ENCODE measurements around the gene MTHFD1L. TPM values are rescaled to one million over a fixed set of nuclear protein-coding genes. Genes with fewer than 3 reads are reported as not detected.

MTHFD1L gene
- total and polyA plus RNA-seq, 2 of the 8 experiments (the other 6 are each of a cell fraction or from before 2014, with no cell fraction given): 29.2 to 105 TPM

DNA sequence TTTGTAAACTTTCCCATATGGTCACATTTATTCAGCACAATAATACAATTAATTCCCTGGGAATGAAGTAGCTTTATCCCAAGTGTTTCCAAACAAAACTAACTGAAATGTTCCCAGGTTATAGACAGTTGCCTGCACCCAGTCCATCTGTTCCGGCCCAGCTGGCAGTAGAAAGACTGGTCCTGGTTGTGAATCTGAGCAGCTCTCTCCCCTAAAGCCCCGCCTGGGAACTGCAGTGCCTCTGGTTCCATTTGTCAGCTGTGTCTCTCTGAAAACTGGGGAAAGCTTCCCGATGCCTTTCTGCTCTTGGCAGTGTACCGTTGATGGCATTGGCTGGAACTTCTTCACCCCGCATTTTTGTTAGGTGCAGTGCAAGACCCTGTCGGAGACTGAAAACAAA is 8.7 kb downstream of the MTHFD1L start:
- Histone ChIP-seq H3K23ac (ENCODE audit: insufficient read length) (no peak overlapping the region), H3K27ac (ENCODE audit: low read depth, low read length) (no peak overlapping the region), H3K56ac (replicated peaks; ENCODE audit: insufficient read length, low read depth, low read length) (no peak overlapping the region), H3K14ac (ENCODE audit: insufficient read length) (no peak overlapping the region), H4K91ac (replicated peaks; ENCODE audit: insufficient read length, low read length) (no peak overlapping the region), H3K36me3 (ENCODE audit: control insufficient read depth in 2 of 4, insufficient read depth in 4 of 4, low read length in 3 of 4) (peaks cover 0 to 5% (median 0%) of the 10 kb centered on the region in 4 experiments; a peak in 1 of 8 replicates), H4K20me1 (replicated peaks in 1 of 2; ENCODE audit: control insufficient read depth in 1 of 2, insufficient read depth in 2 of 2, low read length in 2 of 2) (peaks cover 4 to 8% of the 10 kb centered on the region in 2 experiments), H3K18ac (ENCODE audit: extremely low read depth, low read length) (no peak overlapping the region), H3K79me2 (ENCODE audit: control insufficient read depth in 1 of 2, insufficient read depth in 2 of 2, low read length in 2 of 2) (peaks cover 6 to 80% of the 10 kb centered on the region in 2 experiments; a peak in 3 of 4 replicates), H2BK12ac (ENCODE audit: low read depth, low read length) (no peak overlapping the region), H2BK5ac (ENCODE audit: low read depth, low read length) (no peak overlapping the region), H3K4ac (replicated peaks; ENCODE audit: insufficient read length, low read depth, low read length) (no peak overlapping the region), H2AFZ (ENCODE audit: low read length) (no peak overlapping the region), H3K4me2 (ENCODE audit: insufficient read depth in 1 of 2, low read depth in 2 of 2, low read length in 2 of 2) (no peak overlapping the region), H3K9ac (replicated peaks in 1 of 4; ENCODE audit: extremely low read depth in 1 of 4, low read depth in 3 of 4, low read length in 3 of 4) (no peak overlapping the region), H3K27me3 (replicated peaks in 1 of 4; ENCODE audit: control insufficient read depth in 3 of 4, extremely low read depth in 1 of 4, insufficient read depth in 3 of 4, low read length in 3 of 4) (no peaks in the 10 kb centered on the region), H3K79me1 (ENCODE audit: low read depth, low read length) (peaks cover 5% of the 10 kb centered on the region; the same call in 1 of the 2 replicates), H3K9me3 (ENCODE audit: insufficient read depth in 2 of 2, low read depth in 1 of 2, low read length in 1 of 2) (no peaks in the 10 kb centered on the region), H2BK20ac (ENCODE audit: low read length) (no peak overlapping the region), H2BK120ac (replicated peaks; ENCODE audit: low read depth, low read length) (no peak overlapping the region), H2BK15ac (ENCODE audit: low read length) (no peak overlapping the region), H4K5ac (ENCODE audit: insufficient read length, low read depth, low read length) (no peak overlapping the region), H2AK5ac (ENCODE audit: low read depth, low read length) (no peak overlapping the region), H3K4me1 (replicated peaks in 1 of 4; ENCODE audit: control insufficient read depth in 3 of 4, insufficient read depth in 4 of 4, low read length in 3 of 4) (peaks cover 2 to 17% (median 7%) of the 10 kb centered on the region in 4 experiments; a peak in 6 of 7 replicates), H4K8ac (ENCODE audit: extremely low read depth, insufficient read depth, low read length) (no peak overlapping the region), H3K4me3 (ENCODE audit: extremely low read depth in 1 of 4, insufficient read depth in 2 of 4, low read depth in 3 of 4, low read length in 4 of 4) (no peak overlapping the region), H3K23me2 (ENCODE audit: low read depth, low read length) (no peaks in the 10 kb centered on the region)
- ChIA-PET CTCF (ENCODE audit: partially characterized antibody) (interaction anchor here (0.7 to 5.8 kb wide), 8 partner anchors 9 to 801 kb away, joined by 3 to 33 read pairs (median 5); partner anchors contain the start of gene MTHFD1L), POLR2A (ENCODE audit: partially characterized antibody) (interaction anchor here (1.1 to 6.5 kb wide), 2 partner anchors 8 to 9 kb away, joined by 3 to 69 read pairs; partner anchors contain the start of gene MTHFD1L)
- WGBS, 2 experiments (ENCODE audit: extremely low coverage in 1 of 2, insufficient coverage in 1 of 2, insufficient read length in 1 of 2, insufficient replicate concordance in 2 of 2, low coverage in 1 of 2, low lambda C conversion rate in 2 of 2, missing lambda C conversion rate in 1 of 2): 87% methylated on average over 6 of the region's 6 CpGs; no CpG with 5 or more reads in 1 of the 2 experiments
- DNase-seq (ENCODE audit: low read depth in 1 of 2, low spot score in 2 of 2) (no peak), FAIRE-seq (no peak)
- TF ChIP-seq CHD2 (IDR thresholded peaks at IDR 0.05; ENCODE audit: low read length): no peak
- TF ChIP-seq, protein P1, sequence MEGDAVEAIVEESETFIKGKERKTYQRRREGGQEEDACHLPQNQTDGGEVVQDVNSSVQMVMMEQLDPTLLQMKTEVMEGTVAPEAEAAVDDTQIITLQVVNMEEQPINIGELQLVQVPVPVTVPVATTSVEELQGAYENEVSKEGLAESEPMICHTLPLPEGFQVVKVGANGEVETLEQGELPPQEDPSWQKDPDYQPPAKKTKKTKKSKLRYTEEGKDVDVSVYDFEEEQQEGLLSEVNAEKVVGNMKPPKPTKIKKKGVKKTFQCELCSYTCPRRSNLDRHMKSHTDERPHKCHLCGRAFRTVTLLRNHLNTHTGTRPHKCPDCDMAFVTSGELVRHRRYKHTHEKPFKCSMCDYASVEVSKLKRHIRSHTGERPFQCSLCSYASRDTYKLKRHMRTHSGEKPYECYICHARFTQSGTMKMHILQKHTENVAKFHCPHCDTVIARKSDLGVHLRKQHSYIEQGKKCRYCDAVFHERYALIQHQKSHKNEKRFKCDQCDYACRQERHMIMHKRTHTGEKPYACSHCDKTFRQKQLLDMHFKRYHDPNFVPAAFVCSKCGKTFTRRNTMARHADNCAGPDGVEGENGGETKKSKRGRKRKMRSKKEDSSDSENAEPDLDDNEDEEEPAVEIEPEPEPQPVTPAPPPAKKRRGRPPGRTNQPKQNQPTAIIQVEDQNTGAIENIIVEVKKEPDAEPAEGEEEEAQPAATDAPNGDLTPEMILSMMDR (IDR thresholded peaks at IDR 0.05; ENCODE audit: control extremely low read depth in 1 of 3, insufficient read depth in 1 of 3, low read depth in 1 of 3, low read length in 3 of 3): peak in 1 of 3 experiments; percentile 19; a peak in 1 of 4 replicates

All from H1 (cell line).